Endothelial cell of umbilical vein (primary cell): ENCODE measurements around the gene SRSF2. TPM values are rescaled to one million over a fixed set of nuclear protein-coding genes. Genes with fewer than 3 reads are reported as not detected.

ENCODE experiments used
- BruUV-seq: library from RNA; stranded (reverse); fragments of 400-500 nt; replicated peaks from 2 replicates; lab custom pipeline; 2021; lab: Mats Ljungman, UMichigan
- CTCF ChIA-PET: fragments of 300-600, 350-600 bp; sonication (Branson Sonifier 250); formaldehyde crosslinking; loops from one replicate; lab custom pipeline; 2021; ENCODE audit warnings: antibody characterized with exemption, inconsistent platforms; lab: Charles Lee
- POLR2A ChIA-PET: fragments of 300-600, 350-600 bp; sonication (Branson Sonifier 250); formaldehyde crosslinking; loops from one replicate; lab custom pipeline; 2021; ENCODE audit warnings: antibody characterized with exemption, inconsistent platforms; lab: Charles Lee
- DNase-seq: peaks from one replicate; pipeline ENCODE4 v3.0.0-alpha.2; 2011; ENCODE audit warnings: low read depth, low spot score
- FAIRE-seq: peaks from 2 replicates; lab custom pipeline; 2011; peaks lifted over from hg19 to GRCh38; lab: Jason Lieb, UNC
- H2AFZ ChIP-seq: 2 replicates; pipeline ENCODE4 v1.6.0; 2012; ENCODE audit warnings: low read depth, low read length, control low read depth, inconsistent platforms
- H3K27ac ChIP-seq: 2 replicates; pipeline ENCODE4 v1.5.1; 2011; ENCODE audit warnings: low read depth, mild to moderate bottlenecking, control low read depth, low read length, moderate library complexity; ENCODE audit not compliant: insufficient read depth
- H3K27me3 ChIP-seq, 2 experiments: 2 replicates each; pipeline versions ENCODE4 v1.6.0 to v1.6.1; 2011; ENCODE audit warnings: low read length in 2 of 2, mixed read lengths in 1 of 2; ENCODE audit not compliant: control insufficient read depth in 2 of 2, insufficient read depth in 2 of 2
- H3K36me3 ChIP-seq, 2 experiments: 2 replicates in 1 of 2; 3 replicates in 1 of 2; pipeline ENCODE4 v1.5.1; 2011; ENCODE audit warnings: low read length in 2 of 2, mild to moderate bottlenecking in 1 of 2, moderate library complexity in 1 of 2; ENCODE audit not compliant: control insufficient read depth in 2 of 2, insufficient read depth in 2 of 2; ENCODE audit errors: extremely low read depth in 1 of 2
- H3K4me1 ChIP-seq: 3 replicates; pipeline ENCODE4 v1.5.1; 2011; ENCODE audit warnings: mild to moderate bottlenecking, low read length; ENCODE audit not compliant: control insufficient read depth, insufficient read depth; ENCODE audit errors: extremely low read depth
- H3K4me2 ChIP-seq: 2 replicates; pipeline ENCODE4 v1.6.1; 2011; ENCODE audit warnings: low read length, control low read depth, mixed read lengths; ENCODE audit not compliant: insufficient read depth
- H3K4me3 ChIP-seq, 3 experiments: fragments of 200-600 bp in 1 of 3; sonication (generic), shearing (Covaris generic) in 1 of 3; replicated peaks in 1 of 3; 2 replicates each; pipeline ENCODE4 v1.5.1; 2011 to 2016; ENCODE audit warnings: control low read depth in 3 of 3, low read length in 3 of 3, mild to moderate bottlenecking in 2 of 3, inconsistent platforms in 1 of 3, low read depth in 1 of 3, moderate library complexity in 1 of 3; ENCODE audit not compliant: insufficient read depth in 1 of 3
- H3K79me2 ChIP-seq: 2 replicates; pipeline ENCODE4 v1.6.0; 2012; ENCODE audit warnings: low read length, inconsistent platforms; ENCODE audit not compliant: control insufficient read depth, insufficient read depth
- H3K9ac ChIP-seq: replicated peaks from 2 replicates; pipeline ENCODE3; 2011; ENCODE audit warnings: low read length, control low read depth; ENCODE audit not compliant: insufficient read depth; ENCODE audit errors: extremely low read depth
- H3K9me1 ChIP-seq: replicated peaks from 3 replicates; pipeline ENCODE4 v1.6.0; 2011; ENCODE audit warnings: mild to moderate bottlenecking, low read length; ENCODE audit not compliant: control insufficient read depth, insufficient read depth; ENCODE audit errors: extremely low read depth
- H3K9me3 ChIP-seq: replicated peaks from 2 replicates; pipeline ENCODE4 v1.5.1; 2012; ENCODE audit warnings: low read length, inconsistent platforms; ENCODE audit not compliant: control insufficient read depth, insufficient read depth
- H4K20me1 ChIP-seq: replicated peaks from 2 replicates; pipeline ENCODE3; 2011; ENCODE audit warnings: mild to moderate bottlenecking, low read length; ENCODE audit not compliant: control insufficient read depth, insufficient read depth; ENCODE audit errors: extremely low read depth
- CTCF ChIP-seq, 2 donors: IDR thresholded peaks; 1 replicate in 1 of 2; 2 replicates in 1 of 2; pipeline ENCODE4 v1.5.1; 2011; ENCODE audit warnings: low read length in 2 of 2, mild to moderate bottlenecking in 2 of 2, moderate library complexity in 2 of 2, control low read depth in 1 of 2, inconsistent platforms in 1 of 2, low read depth in 1 of 2; ENCODE audit not compliant: insufficient read depth in 1 of 2; ENCODE audit errors: extremely low read depth in 1 of 2
- EZH2 ChIP-seq: IDR thresholded peaks from 2 replicates; pipeline ENCODE4 v1.6.1; 2012; ENCODE audit warnings: borderline replicate concordance, low read depth, mild to moderate bottlenecking, moderate library complexity, low read length, inconsistent platforms; ENCODE audit not compliant: severe bottlenecking
- FOS ChIP-seq: IDR thresholded peaks from 2 replicates; pipeline ENCODE4 v1.6.1; 2011; ENCODE audit warnings: mild to moderate bottlenecking, low read length, moderate library complexity, borderline replicate concordance; ENCODE audit not compliant: insufficient read depth
- GATA2 ChIP-seq: IDR thresholded peaks from 2 replicates; pipeline ENCODE4 v1.7.0; 2011; ENCODE audit warnings: low read depth, mild to moderate bottlenecking, moderate library complexity, mixed read lengths, low read length; ENCODE audit not compliant: insufficient read length, insufficient read depth
- JUN ChIP-seq: IDR thresholded peaks from 2 replicates; pipeline ENCODE4 v1.6.1; 2011; ENCODE audit warnings: borderline replicate concordance, low read depth; ENCODE audit not compliant: insufficient read length, insufficient read depth
- MAX ChIP-seq: IDR thresholded peaks from 2 replicates; pipeline ENCODE4 v1.6.1; 2011; ENCODE audit not compliant: insufficient read depth, insufficient read length
- MYC ChIP-seq: IDR thresholded peaks from one replicate; pipeline ENCODE4 v1.6.1; 2011; ENCODE audit warnings: mild to moderate bottlenecking, low read depth, low read length
- POLR2A ChIP-seq: IDR thresholded peaks from 2 replicates; pipeline ENCODE4 v1.6.1; 2012; ENCODE audit warnings: low read depth, mild to moderate bottlenecking, control low read depth, low read length
- POLR2AphosphoS5 ChIP-seq: IDR thresholded peaks from 2 replicates; pipeline ENCODE4 v1.6.1; 2012; ENCODE audit warnings: low read depth, mild to moderate bottlenecking, control low read depth, low read length, moderate library complexity; ENCODE audit not compliant: insufficient read depth
- dilution Hi-C: fragments of 300-500 bp; cut with MboI; formaldehyde crosslinking; loops from one replicate; pipeline ENCODE4 v1.15.0; 2019; ENCODE audit warnings: low sequenced_read_pairs; ENCODE audit not compliant: extremely low pct_ligation_motif_present
- intact Hi-C: fragments of 100-400 bp; cut with micrococcal nuclease; formaldehyde crosslinking; loops from one replicate; pipeline ENCODE4 v1.10.0; 2022
- polyA plus RNA-seq, 4 experiments: library from polyadenylated mRNA; depleted of rRNA in 3 of 4; stranded (reverse) in 3 of 4; unstranded in 1 of 4; fragments of >200 nt; gene quantifications; 2 replicates each; pipeline versions ENCODE4 v1.2.1 to v1.2.3, GENCODE V29; 2011 to 2012; ENCODE audit warnings: missing spikeins in 1 of 4
- total RNA-seq: library from RNA; stranded (reverse); gene quantifications from 2 replicates; pipeline ENCODE4 v1.2.3, GENCODE V29; 2021

The SRSF2 gene
- total and polyA plus RNA-seq, 2 donors (not counting 3 experiments of a cell fraction or from before 2014, with no cell fraction given): 283 to 307 TPM

- intact Hi-C loops: no loop called here
- no peak for FAIRE-seq
- no peak overlapping the region for H2AFZ ChIP-seq
- H3K27me3 ChIP-seq: no peaks in the 10 kb centered on the region
- no peaks in the 10 kb centered on the region for H4K20me1 ChIP-seq
- peaks cover 20% of the 10 kb centered on the region for H3K4me1 ChIP-seq
- no peaks in the 10 kb centered on the region for H3K9me3 ChIP-seq
- no peak overlapping the region for H3K27ac ChIP-seq
- BruUV-seq: no TSS peak
- no peak for DNase-seq
- H3K9ac ChIP-seq: no peak overlapping the region
- CTCF ChIA-PET: interaction anchor here (1.2 to 3.3 kb wide), 2 partner anchors 10 to 23 kb away, joined by 3 to 19 read pairs; no protein-coding TSS in a partner anchor
- no peak overlapping the region for H3K4me2 ChIP-seq
- no peak overlapping the region for H3K4me3 ChIP-seq
- dilution Hi-C loops: no loop called here
- TF ChIP-seq JUN (no peak), MYC (no peak), POLR2AphosphoS5 (no peak), FOS (no peak), EZH2 (no peak), MAX (no peak), GATA2 (no peak), CTCF (IDR thresholded peaks at IDR 0.05; ENCODE audit: extremely low read depth in 1 of 2, insufficient read depth in 1 of 2, low read depth in 1 of 2, low read length in 2 of 2) (no peak), POLR2A (no peak)
- peaks cover 19% of the 10 kb centered on the region for H3K79me2 ChIP-seq
- POLR2A ChIA-PET: no interaction called here
- no peaks in the 10 kb centered on the region for H3K9me1 ChIP-seq
- H3K36me3 ChIP-seq: no peaks in the 10 kb centered on the region
These were observed 46.4 kb downstream of the SRSF2 start for GRCh38 chr17:76690596-76691280.
